ENCODE measurements around the gene KRTAP20-3.

GRCh38 chr21:30676737-30677136, 34.1 kb downstream of the KRTAP20-3 start:
- TF ChIP-seq CTCF (IDR thresholded peaks at IDR 0.05; ENCODE audit: borderline replicate concordance, extremely low read depth, low read length, poor library complexity, severe bottlenecking) (no peak), EZH2 (IDR thresholded peaks at IDR 0.05; ENCODE audit: borderline replicate concordance, low read depth, low read length, severe bottlenecking) (no peak)

Measured in DND-41 (cell line).